ENCODE results near the gene SPATA31C2. TPM values are rescaled to one million over a fixed set of nuclear protein-coding genes. Genes with fewer than 3 reads are reported as not detected.
"Not testable (repeated sequence)": the region's sequence is repeated elsewhere in the genome, so short reads cannot be mapped to it uniquely, and the experiment has no call there.

Gene SPATA31C2
- total RNA-seq, 1 experiment from 2014 or later: not detected

DNA sequence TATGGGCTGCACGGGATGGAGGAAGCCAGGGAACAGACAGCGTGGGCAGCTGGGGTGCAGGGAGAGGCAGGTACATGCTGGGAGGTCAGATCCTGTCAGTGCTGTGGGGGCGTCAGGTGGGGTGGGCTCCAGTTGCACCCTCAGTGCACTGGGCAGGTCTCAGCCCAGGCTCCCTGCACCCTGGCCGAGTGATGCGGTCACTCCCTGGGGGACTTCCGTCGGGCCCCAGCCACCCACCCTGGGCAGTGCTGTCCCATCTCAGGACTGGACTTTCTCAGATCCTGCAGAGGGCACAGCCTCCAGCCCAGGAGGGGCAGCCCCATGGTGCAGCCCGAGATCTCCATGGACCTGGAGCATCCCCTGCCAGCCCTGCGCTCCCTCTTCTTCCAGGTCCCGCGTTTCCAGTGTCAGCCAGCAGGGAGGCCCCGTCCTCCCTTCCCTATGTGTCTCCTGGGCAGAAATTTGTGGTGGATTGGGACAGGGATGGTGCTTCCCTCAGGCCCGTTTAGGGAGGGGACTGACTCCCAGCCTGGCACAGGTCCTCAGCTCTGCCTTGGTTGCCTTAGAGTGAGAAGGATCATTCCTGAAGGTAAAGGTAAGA, 10.5 kb downstream of the SPATA31C2 start:
- DNase-seq (ENCODE audit: low read depth): not testable (repeated sequence)

DNA sequence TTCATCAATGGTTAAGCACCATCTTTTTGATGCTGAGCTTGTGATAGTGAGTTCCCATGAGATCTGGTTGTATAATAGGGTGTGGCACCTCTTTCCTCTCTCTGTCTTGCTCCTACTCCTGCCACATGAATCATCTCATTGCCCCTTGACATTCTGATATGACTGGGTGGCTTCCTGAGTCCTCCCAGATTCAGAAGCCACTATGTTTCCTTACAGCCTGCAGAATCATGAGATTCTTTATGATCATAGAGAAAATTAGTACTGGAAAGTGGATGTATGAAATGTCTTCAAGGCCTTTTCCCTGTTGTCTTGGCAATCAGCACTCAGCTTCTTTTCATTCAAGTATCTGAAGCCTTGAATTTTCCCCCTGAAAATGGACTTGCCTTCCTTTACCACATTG, 14.9 kb downstream of the SPATA31C2 start:
- DNase-seq (ENCODE audit: low read depth): not testable (repeated sequence)

DNA sequence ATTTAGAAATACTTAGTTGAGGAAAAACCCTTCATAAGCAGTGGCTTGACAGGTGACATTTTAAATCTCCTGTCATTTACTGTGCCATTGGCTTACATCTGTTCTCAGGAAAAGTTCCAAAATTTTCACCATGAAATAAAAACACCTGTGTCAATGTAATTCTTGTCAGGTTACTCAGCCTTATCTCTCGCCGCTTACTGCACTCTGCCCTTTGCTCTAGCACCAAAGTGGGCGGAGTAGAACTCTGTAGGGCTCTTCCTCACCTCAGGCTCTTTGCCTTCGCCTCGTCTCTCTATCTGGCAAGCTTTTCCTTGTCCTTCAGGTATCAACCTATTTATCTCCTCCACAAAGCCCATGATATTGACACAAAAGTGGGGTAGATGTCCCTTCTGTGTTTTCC, 20.2 kb downstream of the SPATA31C2 start:
- not testable (repeated sequence) for DNase-seq (ENCODE audit: low read depth)

DNA sequence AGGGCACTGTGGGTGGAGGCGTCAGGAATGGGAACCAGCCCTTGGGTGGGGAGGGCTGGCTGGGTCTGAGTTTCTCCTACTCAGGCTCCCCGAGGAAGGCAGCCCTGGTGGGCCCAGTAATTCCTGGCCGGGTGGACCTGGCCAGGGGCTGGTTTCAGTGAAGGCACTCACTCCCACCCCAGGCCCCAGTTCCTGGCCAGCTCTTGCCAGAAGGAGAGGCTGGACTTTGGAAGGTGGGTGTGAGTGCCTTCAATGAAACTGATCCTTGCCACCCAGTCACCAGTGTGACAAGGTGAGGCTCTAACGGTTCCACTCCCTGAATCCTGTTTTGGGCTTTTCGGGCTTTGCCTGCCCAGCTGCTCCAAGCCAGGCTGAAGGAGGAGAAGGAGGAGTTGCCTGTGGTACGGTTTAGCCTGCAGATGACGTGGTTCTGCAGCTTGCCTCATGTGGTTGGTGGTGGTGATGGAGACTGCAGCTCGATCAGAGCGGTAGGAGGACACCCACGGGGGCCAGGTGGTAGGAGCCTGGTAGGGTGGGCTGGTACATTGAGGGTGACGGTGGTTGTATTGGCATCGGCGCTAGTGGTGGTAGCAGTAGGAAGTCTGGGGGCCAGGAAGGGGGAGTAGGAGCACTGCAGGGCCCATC, 23.2 kb downstream of the SPATA31C2 start:
- DNase-seq (ENCODE audit: low read depth): not testable (repeated sequence)

DNA sequence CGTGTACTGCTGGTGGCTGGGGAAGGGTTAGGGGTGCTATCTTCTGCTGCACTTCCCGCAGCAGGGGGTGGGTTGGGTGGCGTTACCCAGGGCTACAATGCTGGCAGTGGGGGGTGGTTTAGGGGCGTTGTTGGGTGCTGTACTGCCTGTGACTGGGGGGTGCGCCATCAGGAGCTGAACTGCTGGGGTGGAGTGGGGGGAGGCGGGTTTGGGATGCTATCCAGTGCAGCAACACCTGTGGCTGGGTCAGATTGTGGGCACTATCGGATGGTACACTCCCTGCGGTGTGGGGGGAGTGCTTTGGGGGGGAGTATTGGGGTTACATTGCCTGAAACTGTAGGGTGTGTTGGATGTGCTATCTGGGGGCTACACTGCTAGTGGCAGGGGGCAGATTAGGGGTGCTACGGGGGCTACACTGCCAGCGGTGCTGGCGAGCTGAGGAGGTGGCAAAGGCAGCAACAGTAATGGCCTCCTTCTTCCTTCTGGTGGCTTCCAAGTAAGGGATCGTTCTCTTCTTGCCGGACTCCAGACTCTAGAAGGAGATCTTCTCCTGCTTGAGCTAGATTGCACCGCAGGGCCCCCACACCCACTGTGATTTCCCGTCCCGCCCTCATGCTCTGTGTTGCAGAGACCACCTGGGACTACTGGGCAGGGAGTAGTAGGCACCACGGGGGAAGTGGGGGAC, 23.9 kb downstream of the SPATA31C2 start:
- DNase-seq (ENCODE audit: low read depth): not testable (repeated sequence)

DNA sequence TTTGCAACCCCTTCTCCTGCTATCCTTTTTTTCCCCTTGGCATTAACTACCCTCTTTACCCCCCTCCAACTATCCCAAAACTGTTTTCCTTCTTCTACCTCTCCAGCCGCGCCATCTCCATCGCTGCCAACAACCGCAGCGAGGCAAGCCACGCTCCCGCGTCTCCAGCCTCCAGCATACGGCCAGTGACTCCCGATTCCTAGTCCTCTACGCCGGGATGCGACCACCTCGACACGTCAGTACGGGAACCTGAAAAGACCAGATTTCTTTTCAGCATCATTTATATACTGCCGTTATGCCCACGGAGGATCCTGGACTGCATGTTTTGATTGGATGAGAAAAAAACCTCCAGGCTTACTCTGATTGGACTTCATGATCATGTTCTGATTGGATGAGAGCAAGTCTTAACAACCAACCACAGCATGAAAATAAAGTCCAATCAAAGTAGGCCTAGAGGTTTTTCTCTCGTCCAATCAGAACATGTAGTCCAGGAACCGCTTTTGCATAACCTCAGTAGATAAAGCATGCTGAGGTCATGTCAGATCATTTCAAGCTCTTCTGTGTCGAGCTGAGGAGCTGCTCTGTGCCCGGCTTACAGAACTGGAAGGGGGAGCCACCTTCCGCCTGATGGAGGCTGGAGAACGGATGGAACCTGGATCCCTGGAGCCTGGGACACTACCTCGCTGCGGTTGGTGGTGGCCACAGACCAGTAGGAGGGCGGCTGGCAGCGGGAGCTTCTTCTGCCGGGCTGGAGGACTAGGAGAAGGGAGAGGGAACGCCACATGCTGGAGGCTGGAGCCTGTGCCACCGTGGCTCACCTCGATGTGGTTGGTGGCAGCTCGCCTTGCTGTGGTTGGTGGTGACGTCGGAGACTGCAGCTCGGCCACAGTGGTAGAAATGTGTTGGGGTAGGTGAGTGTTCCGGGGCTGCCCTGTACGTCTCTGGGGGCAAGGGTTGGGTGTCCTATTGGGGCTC, 24.8 kb downstream of the SPATA31C2 start:
- DNase-seq (ENCODE audit: low read depth): not testable (repeated sequence)

DNA sequence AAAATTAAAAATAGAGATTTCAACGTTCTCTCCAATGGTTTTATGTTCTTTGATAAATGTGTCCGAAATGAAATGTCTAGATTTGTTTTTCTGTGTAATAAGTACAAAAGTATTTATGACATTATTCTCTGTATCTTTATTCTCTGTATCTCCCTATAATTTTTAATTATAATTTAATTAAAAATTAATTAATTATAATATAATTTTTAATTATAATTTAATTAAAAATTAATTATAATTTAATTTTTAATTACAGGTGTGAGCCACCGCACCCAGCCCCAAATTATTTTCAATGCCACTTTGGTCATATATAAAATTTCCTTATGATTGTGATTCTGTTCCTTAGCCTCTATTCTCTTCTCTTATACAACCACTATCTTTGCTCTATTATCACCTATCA, 28.2 kb downstream of the SPATA31C2 start:
- no peak for DNase-seq (ENCODE audit: low read depth)

DNA sequence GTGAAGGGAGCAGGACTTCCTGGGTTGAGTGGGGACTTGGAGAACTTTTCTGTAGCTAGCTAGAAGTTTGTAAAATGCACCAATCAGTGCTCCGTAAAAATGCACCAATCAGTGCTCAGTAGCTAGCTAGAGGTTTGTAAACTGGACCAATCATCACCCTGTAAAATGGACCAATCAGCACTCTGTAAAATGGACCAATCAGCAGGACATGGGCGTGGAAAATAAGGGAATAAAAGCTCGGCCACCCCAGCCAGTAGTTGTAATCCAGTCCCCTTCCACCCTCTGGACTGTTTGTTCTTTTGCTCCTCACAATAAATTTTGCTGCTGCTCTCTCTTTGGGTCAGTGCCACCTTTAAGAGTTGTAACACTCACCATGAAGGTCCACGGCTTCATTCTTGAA, 29.5 kb downstream of the SPATA31C2 start:
- DNase-seq (ENCODE audit: low read depth): no peak

DNA sequence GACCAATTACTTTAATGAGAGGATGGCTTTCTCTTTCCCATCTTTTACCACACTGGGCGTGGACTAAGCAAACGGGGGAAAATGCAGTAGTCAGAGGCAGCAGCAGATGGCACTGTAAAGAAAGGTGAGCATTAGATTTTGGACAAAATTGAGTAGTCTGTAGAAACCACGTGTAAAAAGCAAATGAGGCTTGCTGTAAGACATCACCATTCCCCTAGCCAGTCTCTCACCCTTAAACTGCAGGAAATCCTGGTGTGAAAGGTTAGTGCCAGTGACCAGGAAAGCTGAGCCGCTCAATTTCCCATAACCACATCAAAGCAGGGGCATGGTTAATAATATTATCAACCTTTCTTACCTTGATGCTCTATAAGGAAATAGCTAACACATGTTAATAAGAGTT, 31.8 kb downstream of the SPATA31C2 start:
- peak; percentile 56 for DNase-seq (ENCODE audit: low read depth)

DNA sequence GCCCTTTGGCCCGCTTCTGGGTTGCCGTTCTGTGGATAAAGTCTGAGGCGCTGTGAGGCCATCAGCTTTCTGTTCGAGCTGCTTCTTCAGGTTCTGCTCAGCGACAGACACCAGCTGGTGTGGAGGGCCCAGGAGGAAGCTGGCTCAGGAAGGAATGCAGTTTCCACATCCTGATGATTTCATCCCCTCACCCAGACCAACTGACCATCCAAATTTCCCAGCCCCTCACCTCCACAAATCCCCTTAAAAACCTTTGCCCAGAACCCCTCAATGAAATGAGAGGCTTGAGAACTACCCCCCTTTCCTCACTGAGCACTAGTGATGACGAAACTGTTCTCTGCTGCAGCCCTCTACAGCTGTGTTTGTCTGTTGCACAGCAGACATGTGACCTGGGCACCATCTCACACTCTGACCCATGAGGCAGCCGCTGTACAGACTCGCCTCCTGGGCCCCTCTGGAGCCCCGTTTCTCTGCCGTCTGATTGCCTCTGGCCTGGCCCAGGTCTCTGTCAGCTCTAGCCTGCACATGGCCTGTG, 45.4 kb downstream of the SPATA31C2 start:
- DNase-seq (ENCODE audit: low read depth): no peak

DNA sequence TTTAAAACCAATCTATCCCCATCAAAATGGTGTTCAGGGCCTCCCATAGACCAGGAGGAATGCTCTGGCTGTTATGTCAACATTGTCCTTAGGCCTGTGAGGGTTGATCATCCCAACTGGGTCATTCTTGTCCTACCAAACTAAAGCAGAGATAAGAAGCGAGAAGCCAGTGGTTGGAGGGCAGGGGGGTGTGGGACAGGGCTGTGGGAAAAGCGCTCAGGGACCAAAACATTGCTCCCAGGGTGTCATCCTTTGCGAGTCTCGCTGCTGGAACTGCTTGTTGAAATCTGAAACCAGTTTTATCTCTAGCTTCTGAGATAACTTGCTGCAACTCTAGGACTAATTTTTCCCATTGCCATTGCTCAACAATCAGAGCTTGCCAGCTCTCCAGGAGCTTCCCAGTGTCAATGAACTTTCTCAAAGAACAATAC, 48.1 kb downstream of the SPATA31C2 start:
- DNase-seq (ENCODE audit: low read depth): peak; percentile 35

DNA sequence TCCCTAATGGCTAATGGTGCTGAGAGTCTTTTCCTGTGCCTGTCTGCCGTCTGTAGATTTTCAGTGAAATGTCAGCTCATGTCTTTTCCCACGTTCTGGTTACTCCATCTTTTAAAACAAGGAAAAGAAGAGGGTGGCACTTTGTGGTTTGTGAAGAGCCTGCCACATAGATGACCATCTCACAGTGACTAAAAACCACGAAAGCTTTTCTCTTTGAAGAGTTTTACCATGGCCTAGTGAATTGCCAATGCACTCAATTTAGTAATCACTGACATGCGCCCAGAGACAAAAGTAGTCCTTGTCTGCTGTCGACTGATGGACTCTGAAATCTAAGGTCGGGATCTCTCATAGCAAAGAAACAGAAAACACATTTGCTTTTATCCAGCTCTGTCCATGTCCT, 50.4 kb downstream of the SPATA31C2 start:
- DNase-seq (ENCODE audit: low read depth): peak; percentile 68

DNA sequence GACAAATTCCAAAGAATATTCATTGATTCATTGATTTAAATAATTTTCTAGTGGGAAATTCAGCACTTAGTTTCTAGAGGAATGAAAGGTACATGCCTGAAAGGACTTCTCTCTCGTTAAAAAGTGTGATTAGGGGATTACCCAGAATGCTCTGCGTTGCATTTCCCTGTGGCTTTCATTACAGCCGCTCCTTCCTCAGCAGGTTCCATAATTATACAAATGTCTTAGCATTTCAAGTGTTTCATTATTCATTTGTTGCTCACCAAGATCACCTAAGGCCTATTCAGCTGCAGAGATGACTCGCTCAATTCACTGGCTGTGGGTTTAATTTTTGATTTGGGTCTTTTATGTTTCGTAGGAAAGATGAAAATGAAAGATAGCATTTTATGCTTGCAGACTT, 52.8 kb downstream of the SPATA31C2 start:
- DNase-seq (ENCODE audit: low read depth): peak; percentile 77

DNA sequence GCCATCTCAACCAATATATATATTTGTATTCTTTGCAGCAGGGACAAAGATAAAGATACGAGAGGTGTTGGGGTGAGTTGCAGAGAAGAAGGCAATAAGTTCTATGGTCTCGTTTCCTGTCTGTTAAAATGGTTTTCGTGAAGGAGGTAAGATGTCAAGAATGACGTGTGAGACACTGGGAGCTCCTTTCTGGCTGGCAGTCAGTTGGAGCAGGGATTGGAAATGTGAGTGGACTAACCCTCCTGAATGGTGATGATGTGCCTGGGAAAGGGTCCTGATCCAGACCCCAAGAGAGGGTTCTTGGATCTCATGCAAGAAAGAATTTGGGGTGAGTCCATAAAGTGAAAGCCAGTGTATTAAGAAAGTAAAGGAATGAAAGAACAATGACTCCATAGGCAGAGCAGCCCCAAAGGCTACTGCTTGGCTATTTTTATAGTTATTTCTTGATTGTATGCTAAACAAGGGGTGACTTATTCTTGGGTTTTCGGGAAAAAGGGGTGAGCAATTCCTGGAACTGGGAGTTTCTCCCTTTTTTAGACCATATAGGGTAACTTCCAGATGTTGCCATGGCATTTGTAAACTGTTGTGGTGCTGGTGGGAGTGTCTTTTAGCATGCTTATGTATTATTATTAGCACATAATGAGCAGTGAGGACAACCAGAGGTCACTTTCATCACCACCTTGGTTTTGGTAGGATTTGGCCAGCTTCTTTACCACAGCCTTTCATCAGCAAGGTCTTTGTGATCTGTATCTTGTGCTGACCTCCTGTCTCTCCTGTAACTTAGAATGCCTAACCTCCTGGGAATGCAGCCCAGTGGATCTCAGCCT, 53.7 kb downstream of the SPATA31C2 start:
- DNase-seq (ENCODE audit: low read depth): peak; percentile 86

Other genes starting within 250 kb of the SPATA31C2 start
- not detected in 2 replicates for gene SPATA31C1, start 220.5 kb downstream of the SPATA31C2 start, total RNA-seq (2014; rRNA removed; shearing (Covaris generic))
- 7.1 and 12.6 TPM in 2 replicates for gene CDK20, start 163.9 kb downstream of the SPATA31C2 start, total RNA-seq (2014; rRNA removed; shearing (Covaris generic))
- gene SPIN1, start 250.0 kb upstream of the SPATA31C2 start, total RNA-seq (2014; rRNA removed; shearing (Covaris generic)): 117 and 149 TPM in 2 replicates